Parathyroid adenoma (tissue), 2 donors: ENCODE measurements around the gene NTN1.

Source experiments
- H2AFZ ChIP-seq: fragments of 300-600 bp; sonication (generic); one replicate; pipeline ENCODE4 v1.7.0; 2017; ENCODE audit warnings: antibody characterized with exemption, mild to moderate bottlenecking
- H3K27ac ChIP-seq: fragments of 300-600 bp; sonication (generic); one replicate; pipeline ENCODE4 v1.7.0; 2017
- H3K27me3 ChIP-seq: fragments of 300-600 bp; sonication (generic); one replicate; pipeline ENCODE4 v1.7.0; 2017; ENCODE audit warnings: low read length; ENCODE audit not compliant: control insufficient read depth, insufficient read depth
- H3K36me3 ChIP-seq: fragments of 300-600 bp; sonication (generic); one replicate; pipeline ENCODE4 v1.7.0; 2017; ENCODE audit warnings: low read length; ENCODE audit not compliant: control insufficient read depth, insufficient read depth
- H3K4me1 ChIP-seq: fragments of 300-600 bp; sonication (generic); one replicate; pipeline ENCODE4 v1.7.0; 2017; ENCODE audit warnings: control low read depth
- H3K4me2 ChIP-seq: fragments of 300-600 bp; sonication (generic); one replicate; pipeline ENCODE4 v1.7.0; 2017; ENCODE audit warnings: low read length
- H3K4me3 ChIP-seq: fragments of 300-600 bp; sonication (generic); one replicate; pipeline ENCODE4 v1.7.0; 2017; ENCODE audit warnings: low read depth, low read length
- H3K79me2 ChIP-seq: fragments of 300-600 bp; sonication (generic); one replicate; pipeline ENCODE4 v1.7.0; 2017; ENCODE audit warnings: control low read depth
- H3K9ac ChIP-seq: fragments of 300-600 bp; sonication (generic); one replicate; pipeline ENCODE4 v1.7.0; 2017; ENCODE audit warnings: mild to moderate bottlenecking
- H3K9me3 ChIP-seq: fragments of 300-600 bp; sonication (generic); one replicate; pipeline ENCODE4 v1.7.0; 2017; ENCODE audit warnings: low read length; ENCODE audit not compliant: control insufficient read depth
- CTCF ChIP-seq: fragments of 300-600 bp; sonication (generic); IDR thresholded peaks from one replicate; pipeline ENCODE4 v1.7.0; 2017; ENCODE audit warnings: antibody characterized with exemption, mild to moderate bottlenecking
- donor health status: primary hyperparathyroidism.

Gene NTN1

GRCh38 chr17:9028988-9029570 lies 7.8 kb downstream of the NTN1 start:
- Histone ChIP-seq H3K9me3 (no peaks in the 10 kb centered on the region), H3K27me3 (no peaks in the 10 kb centered on the region), H3K36me3 (no peaks in the 10 kb centered on the region), H3K4me2 (no peak overlapping the region), H3K9ac (no peak overlapping the region), H3K79me2 (no peaks in the 10 kb centered on the region), H3K4me3 (no peak overlapping the region), H3K27ac (no peak overlapping the region), H3K4me1 (no peaks in the 10 kb centered on the region), H2AFZ (no peak overlapping the region)
- TF ChIP-seq CTCF = no peak

GRCh38 chr17:9032151-9032550 lies 10.8 kb downstream of the NTN1 start:
- H2AFZ ChIP-seq = no peak overlapping the region
- H3K36me3 ChIP-seq = no peaks in the 10 kb centered on the region
- H3K79me2 ChIP-seq = no peaks in the 10 kb centered on the region
- no peak overlapping the region for H3K27ac ChIP-seq
- TF ChIP-seq CTCF = no peak
- H3K4me1 ChIP-seq = no peaks in the 10 kb centered on the region
- no peak overlapping the region for H3K4me3 ChIP-seq
- no peak overlapping the region for H3K9ac ChIP-seq
- H3K27me3 ChIP-seq = no peaks in the 10 kb centered on the region
- no peaks in the 10 kb centered on the region for H3K9me3 ChIP-seq
- no peak overlapping the region for H3K4me2 ChIP-seq

- Histone ChIP-seq H3K79me2 (no peaks in the 10 kb centered on the region), H3K4me3 (no peak overlapping the region), H3K27me3 (no peaks in the 10 kb centered on the region), H3K9ac (no peak overlapping the region), H3K4me2 (no peak overlapping the region), H2AFZ (no peak overlapping the region), H3K36me3 (no peaks in the 10 kb centered on the region), H3K9me3 (no peaks in the 10 kb centered on the region), H3K27ac (no peak overlapping the region), H3K4me1 (no peaks in the 10 kb centered on the region)
- no peak for TF ChIP-seq CTCF
Measured at GRCh38 chr17:9032583-9032982, 11.3 kb downstream of the NTN1 start.

DNA sequence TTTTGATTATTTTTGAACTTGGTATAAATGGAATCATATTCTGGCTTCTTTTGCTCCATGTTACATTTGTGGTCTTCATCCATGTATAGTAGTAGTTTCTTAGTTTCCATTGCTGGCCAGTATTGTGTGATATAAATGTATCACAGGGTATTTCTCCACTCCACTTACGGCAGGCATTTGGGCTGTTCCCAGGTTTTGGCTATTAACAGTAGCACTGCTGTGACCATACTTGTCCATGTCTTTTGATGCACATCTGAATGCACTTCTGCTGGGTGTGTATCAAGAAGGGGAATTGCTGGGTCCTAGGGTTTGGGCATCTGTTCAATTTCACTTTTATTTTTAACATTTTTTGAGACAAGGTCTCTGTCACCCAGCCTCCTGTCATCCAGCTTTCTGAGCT lies 13.9 kb downstream of the NTN1 start:
- H3K4me1 ChIP-seq = no peaks in the 10 kb centered on the region
- H3K9me3 ChIP-seq = no peaks in the 10 kb centered on the region
- no peak overlapping the region for H3K4me3 ChIP-seq
- no peaks in the 10 kb centered on the region for H3K36me3 ChIP-seq
- H3K4me2 ChIP-seq = no peak overlapping the region
- no peak overlapping the region for H2AFZ ChIP-seq
- no peaks in the 10 kb centered on the region for H3K79me2 ChIP-seq
- no peak overlapping the region for H3K27ac ChIP-seq
- TF ChIP-seq CTCF = no peak
- H3K27me3 ChIP-seq = no peaks in the 10 kb centered on the region
- H3K9ac ChIP-seq = no peak overlapping the region

DNA sequence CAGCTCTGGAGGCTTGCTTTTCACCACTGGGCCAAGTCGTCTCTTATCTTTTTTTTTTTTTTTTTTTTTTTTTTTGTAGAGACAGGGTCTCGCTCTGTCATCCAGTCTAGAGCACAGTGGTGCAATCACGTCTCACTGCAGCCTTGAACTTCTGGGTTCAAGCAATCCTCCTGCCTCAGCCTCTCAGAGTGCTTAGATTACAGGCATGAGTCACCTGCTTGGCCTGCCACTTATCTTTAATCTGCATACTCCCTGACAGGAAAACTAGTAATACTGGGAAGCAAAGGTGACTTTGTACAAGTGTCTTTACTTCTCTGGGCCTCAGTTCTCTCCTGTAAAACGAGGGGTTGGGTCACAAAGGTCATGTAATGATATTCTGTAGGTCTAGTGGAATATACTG lies 15.0 kb downstream of the NTN1 start:
- Histone ChIP-seq H3K27me3 (no peaks in the 10 kb centered on the region), H3K79me2 (no peaks in the 10 kb centered on the region)
- TF ChIP-seq CTCF = no peak

More for the DNA sequence above, 15.0 kb downstream of the NTN1 start:
- Histone ChIP-seq H3K9me3 (no peaks in the 10 kb centered on the region), H3K27ac (no peak overlapping the region), H3K4me1 (no peaks in the 10 kb centered on the region), H3K36me3 (no peaks in the 10 kb centered on the region), H3K9ac (no peak overlapping the region), H2AFZ (no peak overlapping the region), H3K4me3 (no peak overlapping the region), H3K4me2 (no peak overlapping the region)
